ENCODE measurements around the gene KCNIP1.

The KCNIP1 gene

GRCh38 chr5:170503990-170504596 lies at the start of gene KCNIP1:
Gene KCNIP1, plus strand, starts transcription at chr5:170504020.
- Histone ChIP-seq H4K20me1 (ENCODE audit: low read depth, low read length) (no peaks in the 10 kb centered on the region), H3K4me3 (ENCODE audit: insufficient read depth, low read length, poor library complexity, severe bottlenecking) (no peak within 1 kb of the TSS), H3K4me2 (ENCODE audit: low read depth, low read length, poor library complexity, severe bottlenecking) (no peak within 1 kb of the TSS)

GRCh38 chr5:170463426-170463825 lies 40.4 kb upstream of the KCNIP1 start:
- Histone ChIP-seq H3K36me3 (ENCODE audit: low read length) (no peaks in the 10 kb centered on the region), H4K20me1 (ENCODE audit: low read depth, low read length) (no peaks in the 10 kb centered on the region), H3K79me2 (ENCODE audit: insufficient read depth, low read length) (no peaks in the 10 kb centered on the region), H3K4me2 (ENCODE audit: low read depth, low read length, poor library complexity, severe bottlenecking) (no peak overlapping the region), H3K27ac (ENCODE audit: low read depth, low read length) (no peak overlapping the region), H3K9me3 (ENCODE audit: insufficient read depth, low read length) (no peaks in the 10 kb centered on the region), H3K9me2 (replicated peaks; ENCODE audit: insufficient read depth, low read length) (no peaks in the 10 kb centered on the region), H3K9ac (ENCODE audit: low read length) (no peak overlapping the region), H2AFZ (ENCODE audit: low read depth, low read length, severe bottlenecking) (no peak overlapping the region), H3F3A (ENCODE audit: insufficient read depth) (no peaks in the 10 kb centered on the region), H3K27me3 (ENCODE audit: low read length) (no peaks in the 10 kb centered on the region), H3K4me3 (ENCODE audit: insufficient read depth, low read length, poor library complexity, severe bottlenecking) (no peak overlapping the region)
- TF ChIP-seq CTCF (IDR thresholded peaks at IDR 0.05; ENCODE audit: insufficient read depth, low read length, poor library complexity, severe bottlenecking), result no peak
- no peak for TF ChIP-seq EZH2phosphoT487 (conservative IDR thresholded peaks at IDR 0.05; ENCODE audit: low read length)

More at GRCh38 chr5:170503990-170504596, at the start of gene KCNIP1:
- H3K27ac ChIP-seq (ENCODE audit: low read depth, low read length), result no peak within 1 kb of the TSS
- H3K9me2 ChIP-seq (replicated peaks; ENCODE audit: insufficient read depth, low read length), result no peaks in the 10 kb centered on the region
- no peaks in the 10 kb centered on the region for H3K79me2 ChIP-seq (ENCODE audit: insufficient read depth, low read length)
- no peaks in the 10 kb centered on the region for H3K36me3 ChIP-seq (ENCODE audit: low read length)
- H3K27me3 ChIP-seq (ENCODE audit: low read length), result no peaks in the 10 kb centered on the region
- TF ChIP-seq CTCF (IDR thresholded peaks at IDR 0.05; ENCODE audit: insufficient read depth, low read length, poor library complexity, severe bottlenecking) (no peak), EZH2phosphoT487 (conservative IDR thresholded peaks at IDR 0.05; ENCODE audit: low read length) (no peak)
- no peaks in the 10 kb centered on the region for H3F3A ChIP-seq (ENCODE audit: insufficient read depth)
- no peaks in the 10 kb centered on the region for H3K9me3 ChIP-seq (ENCODE audit: insufficient read depth, low read length)
- no peak within 1 kb of the TSS for H2AFZ ChIP-seq (ENCODE audit: low read depth, low read length, severe bottlenecking)
- H3K9ac ChIP-seq (ENCODE audit: low read length), result no peak within 1 kb of the TSS

GRCh38 chr5:170464280-170465127 lies 39.3 kb upstream of the KCNIP1 start:
- no peaks in the 10 kb centered on the region for H4K20me1 ChIP-seq (ENCODE audit: low read depth, low read length)
- no peaks in the 10 kb centered on the region for H3K36me3 ChIP-seq (ENCODE audit: low read length)
- no peaks in the 10 kb centered on the region for H3K9me3 ChIP-seq (ENCODE audit: insufficient read depth, low read length)
- no peaks in the 10 kb centered on the region for H3K79me2 ChIP-seq (ENCODE audit: insufficient read depth, low read length)
- no peaks in the 10 kb centered on the region for H3F3A ChIP-seq (ENCODE audit: insufficient read depth)
- no peak overlapping the region for H3K4me2 ChIP-seq (ENCODE audit: low read depth, low read length, poor library complexity, severe bottlenecking)
- H2AFZ ChIP-seq (ENCODE audit: low read depth, low read length, severe bottlenecking), result no peak overlapping the region
- H3K27ac ChIP-seq (ENCODE audit: low read depth, low read length), result no peak overlapping the region
- TF ChIP-seq CTCF (IDR thresholded peaks at IDR 0.05; ENCODE audit: insufficient read depth, low read length, poor library complexity, severe bottlenecking), result no peak
- no peak overlapping the region for H3K4me3 ChIP-seq (ENCODE audit: insufficient read depth, low read length, poor library complexity, severe bottlenecking)
- H3K27me3 ChIP-seq (ENCODE audit: low read length), result no peaks in the 10 kb centered on the region
- H3K9me2 ChIP-seq (replicated peaks; ENCODE audit: insufficient read depth, low read length), result no peaks in the 10 kb centered on the region
- H3K9ac ChIP-seq (ENCODE audit: low read length), result no peak overlapping the region

All from SU-DHL-6 (cell line).